Chondrocyte (in vitro differentiated cells): Measurements from ENCODE around the gene A3GALT2. TPM values are rescaled to one million over a fixed set of nuclear protein-coding genes. Genes with fewer than 3 reads are reported as not detected.
"Not testable (repeated sequence)": the region's sequence is repeated elsewhere in the genome, so short reads cannot be mapped to it uniquely, and the experiment has no call there.

Source experiments
- DNase-seq: peaks from one replicate; pipeline ENCODE4 v3.0.0; 2021; ENCODE audit warnings: mixed read lengths, low spot score
- H3K27ac Mint-ChIP-seq: one replicate; pipeline ENCODE4 v1.8.0; 2021; ENCODE audit warnings: mild to moderate bottlenecking, moderate library complexity, mixed read lengths; ENCODE audit not compliant: unreplicated experiment
- H3K27me3 Mint-ChIP-seq: 2 replicates; pipeline ENCODE4 v1.8.0; 2021; ENCODE audit warnings: low read depth, mixed read lengths
- H3K36me3 Mint-ChIP-seq: 2 replicates; pipeline ENCODE4 v1.8.0; 2021; ENCODE audit warnings: low read depth, mixed read lengths
- H3K4me1 Mint-ChIP-seq: 2 replicates; pipeline ENCODE4 v1.8.0; 2021; ENCODE audit warnings: low read depth, mild to moderate bottlenecking, mixed read lengths
- H3K4me3 Mint-ChIP-seq: one replicate; pipeline ENCODE4 v1.8.0; 2021; ENCODE audit warnings: mild to moderate bottlenecking, moderate library complexity, mixed read lengths; ENCODE audit not compliant: unreplicated experiment
- H3K9me3 Mint-ChIP-seq: 2 replicates; pipeline ENCODE4 v1.8.0; 2021; ENCODE audit warnings: low read depth, mixed read lengths
- CTCF ChIP-seq: fragments of 200-600 bp; sonication (generic); IDR thresholded peaks from 2 replicates; pipeline ENCODE4 v1.5.0; 2021; ENCODE audit warnings: antibody characterized with exemption, mild to moderate bottlenecking, moderate library complexity
- total RNA-seq: library from RNA; stranded (reverse); gene quantifications from 3 replicates; pipeline ENCODE4 v1.2.1, GENCODE V29; 2021

A3GALT2 gene
- total RNA-seq, 1 donor from 2014 or later, result 0.27 TPM

GRCh38 chr1:33311706-33312412 is 9.0 kb downstream of the A3GALT2 start:
- no peak overlapping the region for H3K4me3 Mint-ChIP-seq
- peaks cover 4% of the 10 kb centered on the region for H3K4me1 Mint-ChIP-seq
- no peak for TF ChIP-seq CTCF
- no peaks in the 10 kb centered on the region for H3K9me3 Mint-ChIP-seq
- peaks cover 6% of the 10 kb centered on the region for H3K36me3 Mint-ChIP-seq
- H3K27me3 Mint-ChIP-seq, result no peaks in the 10 kb centered on the region
- peak overlapping the region; percentile 10 for H3K27ac Mint-ChIP-seq
- DNase-seq, result peak; percentile 69

- Mint-ChIP-seq H3K27ac (no peak overlapping the region), H3K9me3 (no peaks in the 10 kb centered on the region), H3K36me3 (peaks cover 6% of the 10 kb centered on the region), H3K27me3 (no peaks in the 10 kb centered on the region), H3K4me1 (peaks cover 6% of the 10 kb centered on the region), H3K4me3 (no peak overlapping the region)
- DNase-seq, result peak; percentile 75
- TF ChIP-seq CTCF, result no peak
Observed at GRCh38 chr1:33310702-33311101, 10.2 kb downstream of the A3GALT2 start.

- H3K27me3 Mint-ChIP-seq, H3K27ac Mint-ChIP-seq, H3K9me3 Mint-ChIP-seq, H3K36me3 Mint-ChIP-seq, H3K4me3 Mint-ChIP-seq, H3K4me1 Mint-ChIP-seq: not testable (repeated sequence)
- DNase-seq, result peak; percentile 82
Observed at GRCh38 chr1:33309351-33309750, 11.5 kb downstream of the A3GALT2 start.

GRCh38 chr1:33307494-33307864 is 13.4 kb downstream of the A3GALT2 start:
- Mint-ChIP-seq H3K9me3 (no peaks in the 10 kb centered on the region), H3K36me3 (peaks cover 4% of the 10 kb centered on the region), H3K4me3 (no peak overlapping the region), H3K4me1 (peaks cover 7% of the 10 kb centered on the region), H3K27me3 (no peaks in the 10 kb centered on the region), H3K27ac (no peak overlapping the region)
- DNase-seq, result no peak
- no peak for TF ChIP-seq CTCF

GRCh38 chr1:33306653-33307493 is 14.0 kb downstream of the A3GALT2 start:
- Mint-ChIP-seq H3K4me3 (no peak overlapping the region), H3K9me3 (no peaks in the 10 kb centered on the region), H3K4me1 (peaks cover 7% of the 10 kb centered on the region), H3K36me3 (peaks cover 5% of the 10 kb centered on the region), H3K27me3 (no peaks in the 10 kb centered on the region), H3K27ac (no peak overlapping the region)
- no peak for DNase-seq
- no peak for TF ChIP-seq CTCF
